ENCODE results near the gene CFAP97D2. TPM values are rescaled to one million over a fixed set of nuclear protein-coding genes. Genes with fewer than 3 reads are reported as not detected.
A peak's percentile ranks its signal among the peaks of the same experiment; 100 is the strongest.
"Not testable (repeated sequence)": the region's sequence is repeated elsewhere in the genome, so short reads cannot be mapped to it uniquely, and the experiment has no call there.

CFAP97D2 gene
- polyA plus RNA-seq, 4 donors: 10.1 TPM; not detected in 3

DNA sequence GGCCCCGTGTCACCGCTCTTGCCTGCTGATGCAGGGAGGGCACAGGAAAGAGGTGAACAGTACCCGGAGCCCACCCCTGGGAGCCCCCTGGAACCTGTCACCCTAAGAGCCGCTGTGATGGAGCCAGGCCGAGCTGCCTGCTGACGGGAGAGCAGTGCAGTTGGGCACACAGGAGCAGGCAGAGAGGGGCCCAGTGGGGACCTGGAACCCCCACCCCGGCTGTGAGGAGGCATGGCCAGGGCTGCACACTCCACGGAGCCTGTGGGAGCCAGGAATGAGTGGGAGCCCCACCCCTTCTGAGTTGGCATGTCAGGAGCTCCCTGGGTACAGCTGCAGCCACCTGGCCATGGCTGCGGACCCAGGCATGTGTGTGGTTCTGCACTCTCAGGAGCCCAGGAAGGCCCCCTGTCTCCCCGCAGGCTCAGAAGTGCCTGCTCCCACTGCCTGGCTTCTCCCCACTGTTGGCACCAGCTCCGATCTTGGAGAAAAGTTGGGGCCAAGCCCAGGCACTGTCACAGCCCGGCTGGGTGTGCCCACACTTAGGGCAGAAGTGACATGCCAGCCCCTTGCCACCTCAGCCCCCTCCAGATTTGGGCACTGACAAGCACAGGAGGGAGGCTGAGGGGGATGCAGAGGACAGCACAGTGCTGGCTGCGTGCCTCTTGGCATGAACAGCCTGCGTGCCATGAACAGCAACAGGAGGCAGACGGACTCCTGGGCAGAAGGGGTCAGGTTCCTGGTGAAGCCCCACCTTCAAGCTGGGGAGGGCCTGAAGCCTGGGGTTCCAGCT, 6.3 kb downstream of the CFAP97D2 start:
- no peak for DNase-seq (ENCODE audit: low read depth in 4 of 4, low spot score in 3 of 4)

DNA sequence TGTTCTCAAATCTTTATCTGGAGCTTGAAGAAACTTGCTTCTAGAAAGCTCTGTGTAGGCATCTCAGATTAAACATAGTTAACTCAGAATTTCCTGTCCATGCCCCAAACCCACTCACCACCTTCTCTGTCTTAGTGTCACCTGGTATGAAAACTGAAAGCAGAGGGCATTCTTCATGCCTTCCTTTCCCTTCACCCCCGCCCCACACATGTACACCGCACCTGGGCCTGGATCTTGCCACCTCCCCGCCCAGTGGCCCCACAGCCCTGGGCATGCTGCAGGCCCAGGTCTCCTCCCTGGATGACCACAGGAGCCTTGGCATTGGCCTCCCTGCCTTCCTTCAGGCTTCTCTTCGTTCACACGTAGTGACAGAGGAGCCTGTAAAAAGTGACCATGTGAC, 15.8 kb downstream of the CFAP97D2 start:
- DNase-seq (ENCODE audit: low read depth in 4 of 4, low spot score in 3 of 4): no peak

DNA sequence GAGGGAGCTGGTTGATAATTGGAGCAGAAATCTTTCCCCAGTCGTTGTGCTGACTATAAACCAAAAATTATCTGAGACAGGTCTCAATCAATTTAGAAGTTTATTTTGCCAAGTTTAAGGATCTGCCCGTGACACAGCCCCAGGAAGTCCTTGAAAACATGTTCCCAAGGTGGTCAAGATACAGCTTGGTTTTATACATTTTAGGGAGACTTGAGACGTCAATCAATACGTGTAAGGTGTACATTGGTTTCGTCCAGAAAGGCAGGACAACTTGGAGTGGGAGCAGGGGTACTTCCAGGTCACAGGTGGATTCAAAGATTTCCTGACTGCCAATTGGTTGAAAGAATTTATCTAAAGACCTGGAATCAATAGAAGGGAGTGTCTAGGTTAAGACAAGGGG, 17.6 kb downstream of the CFAP97D2 start:
- no peak for DNase-seq (ENCODE audit: low read depth in 4 of 4, low spot score in 3 of 4)

DNA sequence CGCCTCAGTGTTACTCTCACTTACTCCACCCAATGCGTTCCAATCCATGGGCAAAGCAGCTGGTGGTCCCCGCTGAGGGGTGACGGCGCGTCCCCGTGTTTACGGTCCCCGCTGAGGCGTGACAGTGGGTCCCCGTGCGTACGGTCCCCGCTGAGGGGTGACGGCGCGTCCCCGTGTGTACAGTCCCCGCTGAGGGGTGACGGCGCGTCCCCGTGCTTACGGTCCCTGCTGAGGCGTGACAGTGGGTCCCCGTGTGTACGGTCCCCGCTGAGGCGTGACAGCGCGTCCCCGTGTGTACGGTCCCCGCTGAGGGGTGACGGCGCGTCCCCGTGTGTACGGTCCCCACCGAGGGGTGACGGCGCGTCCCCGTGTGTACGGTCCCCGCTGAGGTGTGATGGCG, 19.5 kb downstream of the CFAP97D2 start:
- no peak for DNase-seq (ENCODE audit: low read depth in 4 of 4, low spot score in 3 of 4)

GRCh38 chr13:114199526-114199925, 20.5 kb downstream of the CFAP97D2 start:
- DNase-seq (ENCODE audit: low read depth in 4 of 4, low spot score in 3 of 4): not testable (repeated sequence)

DNA sequence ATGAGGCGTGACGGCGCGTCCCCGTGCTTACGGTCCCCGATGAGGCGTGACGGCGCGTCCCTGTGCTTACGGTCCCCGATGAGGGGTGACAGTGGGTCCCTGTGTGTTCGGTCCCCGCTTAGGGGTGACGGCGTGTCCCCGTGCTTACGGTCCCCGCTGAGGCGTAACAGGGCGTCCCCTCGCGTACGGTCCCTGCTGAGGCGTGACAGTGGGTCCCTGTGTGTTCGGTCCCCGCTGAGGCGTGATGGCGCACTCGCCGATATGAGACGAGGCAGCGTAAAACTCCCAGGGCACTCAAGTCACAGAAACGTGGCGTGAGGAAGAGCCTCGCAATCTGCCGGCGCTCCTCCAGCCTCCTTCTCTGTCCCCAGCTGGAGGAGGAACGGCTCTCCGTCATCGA, 20.9 kb downstream of the CFAP97D2 start:
- no peak for DNase-seq (ENCODE audit: low read depth in 4 of 4, low spot score in 3 of 4)

- no peak for DNase-seq (ENCODE audit: low read depth in 4 of 4, low spot score in 3 of 4)
Observed at GRCh38 chr13:114200399-114200911, 21.4 kb downstream of the CFAP97D2 start.

DNA sequence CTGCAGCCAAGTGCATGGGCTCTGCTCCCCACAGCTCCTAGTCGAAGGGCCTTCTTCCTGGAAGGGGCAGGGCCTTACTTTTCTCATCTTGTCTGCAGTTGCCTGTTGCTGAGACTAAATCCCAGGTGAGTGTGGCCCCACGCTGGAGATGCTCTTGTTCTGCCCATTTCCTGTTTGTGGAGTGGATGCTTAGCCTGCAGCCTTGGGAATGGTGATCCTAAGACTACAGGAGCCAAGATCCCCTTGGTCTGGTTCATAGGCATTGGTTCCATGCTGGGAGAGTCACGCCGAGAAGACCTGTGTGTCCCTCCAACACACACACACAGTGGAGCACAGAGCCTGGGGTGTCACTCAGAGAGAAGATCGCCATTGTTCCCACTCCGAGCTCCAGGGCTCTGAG, 23.5 kb downstream of the CFAP97D2 start:
- DNase-seq (ENCODE audit: low read depth in 4 of 4, low spot score in 3 of 4): no peak

GRCh38 chr13:114203536-114203935, 24.5 kb downstream of the CFAP97D2 start:
- no peak for DNase-seq (ENCODE audit: low read depth in 4 of 4, low spot score in 3 of 4)

GRCh38 chr13:114204894-114205293, 25.8 kb downstream of the CFAP97D2 start:
- DNase-seq (ENCODE audit: low read depth in 4 of 4, low spot score in 3 of 4): no peak

DNA sequence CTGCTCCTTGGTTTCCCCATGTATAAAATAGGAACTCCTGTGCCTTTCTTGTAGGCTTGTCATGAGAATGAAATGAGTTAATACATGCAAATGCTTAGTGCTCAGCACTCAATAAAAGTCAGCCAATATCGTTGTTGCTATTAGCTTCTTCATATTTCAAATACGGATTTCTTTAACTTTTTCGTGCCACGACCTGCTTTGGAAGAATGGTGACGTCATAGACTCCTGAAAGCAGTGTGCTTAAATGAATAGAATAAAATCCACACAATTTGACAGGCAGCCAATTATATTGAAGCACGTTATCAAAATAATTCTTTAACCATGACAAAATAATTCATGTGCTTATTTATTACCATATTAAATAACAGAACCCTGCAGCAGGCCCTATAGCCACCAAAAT, 29.1 kb downstream of the CFAP97D2 start:
- no peak for DNase-seq (ENCODE audit: low read depth in 4 of 4, low spot score in 3 of 4)

- DNase-seq (ENCODE audit: low read depth in 4 of 4, low spot score in 3 of 4): no peak
Observed at GRCh38 chr13:114211446-114212157, 32.5 kb downstream of the CFAP97D2 start.

DNA sequence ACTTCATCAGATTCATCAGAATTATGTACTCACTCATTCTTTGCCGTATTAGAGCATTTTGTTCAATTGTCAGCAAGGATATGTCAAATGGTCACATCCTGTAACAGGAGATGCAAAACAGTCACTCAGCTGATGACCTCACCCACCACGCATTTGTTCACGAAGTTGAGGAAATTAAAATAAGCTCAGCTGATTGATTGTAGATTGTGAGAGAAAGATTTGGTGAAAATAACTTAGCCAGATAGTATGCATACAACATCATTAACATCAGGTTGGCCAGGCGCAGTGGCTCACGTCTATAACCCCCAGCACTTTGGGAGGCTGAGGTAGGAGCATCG, 33.1 kb downstream of the CFAP97D2 start:
- DNase-seq (ENCODE audit: low read depth in 4 of 4, low spot score in 3 of 4): no peak

DNA sequence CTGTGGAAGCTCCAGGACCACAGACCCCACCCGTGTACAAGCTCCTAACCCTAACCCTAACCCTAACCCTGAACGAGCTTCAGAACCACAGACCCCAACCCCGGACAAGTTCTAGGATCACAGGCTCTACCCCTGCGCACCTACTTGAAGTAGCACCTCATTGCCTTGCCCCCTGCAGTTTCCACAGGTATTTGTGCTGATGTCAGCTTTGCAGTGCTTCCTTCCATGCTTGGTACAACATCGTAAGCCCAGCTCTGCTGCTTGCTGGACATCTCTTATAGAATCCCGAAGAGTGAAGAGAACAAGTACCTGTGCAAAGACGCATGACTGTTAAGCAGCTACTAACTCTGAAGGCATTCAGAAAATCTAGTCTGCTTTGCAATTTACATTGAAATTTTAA, 34.9 kb downstream of the CFAP97D2 start:
- no peak for DNase-seq (ENCODE audit: low read depth in 4 of 4, low spot score in 3 of 4)

DNA sequence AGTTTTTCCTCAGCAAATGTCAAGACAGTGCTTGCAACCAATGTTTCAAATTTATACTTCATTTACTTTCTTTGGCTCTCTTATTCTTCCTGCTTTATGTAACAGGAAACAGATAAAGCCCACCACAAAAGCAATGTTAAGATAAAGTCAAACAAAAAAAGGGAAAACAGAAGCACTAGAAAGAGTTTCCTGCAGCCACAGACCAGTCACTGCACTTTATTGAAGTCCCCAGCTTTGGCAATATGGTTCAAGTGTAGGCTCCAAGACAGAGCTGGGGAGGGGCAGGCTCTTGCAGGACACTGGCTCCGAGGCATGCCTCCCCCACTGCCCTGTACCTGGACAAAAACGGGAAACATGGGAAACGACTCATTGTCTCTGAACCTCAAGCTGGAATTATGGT, 40.3 kb downstream of the CFAP97D2 start:
- DNase-seq (ENCODE audit: low read depth in 4 of 4, low spot score in 3 of 4): no peak

DNA sequence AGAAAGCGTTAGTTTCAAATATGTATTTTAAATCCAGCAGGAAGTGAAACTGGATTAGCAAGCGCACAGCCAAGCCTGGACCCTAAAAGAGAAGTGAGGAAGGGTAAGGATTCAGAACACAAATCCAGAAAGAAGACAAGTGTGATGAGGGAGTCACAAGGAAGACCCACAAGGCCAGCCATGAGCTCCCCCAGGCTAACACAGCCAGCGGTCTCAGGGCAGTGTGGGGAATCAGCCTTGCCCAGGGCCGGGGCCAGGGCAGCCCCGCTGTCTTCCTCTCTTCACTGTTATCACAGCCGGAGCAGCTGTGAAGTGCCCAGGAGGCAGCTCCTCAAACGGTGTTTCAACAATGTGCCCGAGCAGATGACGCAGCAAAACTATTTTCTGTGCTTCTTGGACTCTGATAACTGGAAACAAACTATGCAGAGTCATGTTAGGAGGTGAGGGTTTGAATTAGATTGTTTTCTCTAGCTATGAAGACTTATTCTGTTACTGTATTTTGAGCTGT, 43.5 kb downstream of the CFAP97D2 start:
- DNase-seq (ENCODE audit: low read depth in 4 of 4, low spot score in 3 of 4): no peak

GRCh38 chr13:114224201-114224600, 45.1 kb downstream of the CFAP97D2 start:
- DNase-seq (ENCODE audit: low read depth in 4 of 4, low spot score in 3 of 4): no peak

DNA sequence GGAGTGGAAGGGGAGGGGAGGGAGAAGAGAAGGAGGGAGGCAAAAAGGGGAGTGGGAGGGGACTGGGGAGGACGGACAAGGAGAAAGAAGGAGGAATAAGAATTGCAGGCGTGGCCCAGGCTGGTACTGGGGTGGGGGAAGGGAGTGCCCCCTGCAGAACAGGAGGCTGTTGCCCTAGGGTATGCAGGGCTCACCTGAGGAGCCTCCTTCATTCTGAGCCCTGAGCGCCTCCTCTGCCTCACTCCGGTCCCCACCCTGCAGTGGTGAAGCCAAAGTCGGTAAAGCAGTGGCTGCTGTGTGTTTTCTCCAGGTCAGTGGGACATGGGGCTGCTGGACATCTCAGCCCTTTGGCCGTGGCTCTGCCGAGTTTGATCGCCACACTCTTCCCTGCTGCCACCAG, 46.6 kb downstream of the CFAP97D2 start:
- DNase-seq (ENCODE audit: low read depth in 4 of 4, low spot score in 3 of 4): no peak

DNA sequence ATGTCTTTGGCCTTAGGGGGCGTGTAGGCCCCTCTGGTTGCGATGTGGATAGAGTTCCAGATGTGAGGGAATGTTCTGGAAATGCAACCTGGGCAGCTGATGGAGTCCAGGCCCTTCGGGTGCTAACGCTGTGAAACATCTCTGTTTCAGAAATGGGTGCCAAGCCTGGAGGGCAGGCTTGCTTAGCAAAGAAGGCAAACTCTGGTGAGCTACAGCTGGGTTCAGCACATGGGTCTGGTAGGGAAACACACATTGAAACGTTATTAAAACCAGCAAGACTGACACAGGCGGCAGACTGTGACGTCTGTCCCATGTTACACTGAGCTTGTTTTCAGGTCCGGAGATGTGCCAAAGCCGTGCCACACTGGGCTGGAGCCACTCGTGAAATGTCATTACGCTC, 47.0 kb downstream of the CFAP97D2 start:
- no peak for DNase-seq (ENCODE audit: low read depth in 4 of 4, low spot score in 3 of 4)

- peak; percentile 75 to 89 (median 78) for DNase-seq (ENCODE audit: low read depth in 4 of 4, low spot score in 3 of 4)
Observed at GRCh38 chr13:114226699-114227323, 47.8 kb downstream of the CFAP97D2 start.

- DNase-seq (ENCODE audit: low read depth in 4 of 4, low spot score in 3 of 4): no peak
Observed at GRCh38 chr13:114227528-114227927, 48.5 kb downstream of the CFAP97D2 start.
